Left renal cortex interstitium (tissue), 4 donors: ENCODE results near the gene SLN. TPM values are rescaled to one million over a fixed set of nuclear protein-coding genes. Genes with fewer than 3 reads are reported as not detected.
"Not testable (repeated sequence)": the region's sequence is repeated elsewhere in the genome, so short reads cannot be mapped to it uniquely, and the experiment has no call there.

Experiments used
- DNase-seq, 4 donors: peaks; one replicate each; pipeline ENCODE4 v3.0.0-alpha.2; 2013; ENCODE audit warnings: low read depth in 4 of 4, low spot score in 2 of 4, missing footprints in 1 of 4
- polyA plus RNA-seq, 4 donors: library from polyadenylated mRNA; unstranded; fragments of 120-200 nt; gene quantifications; one replicate each; pipeline ENCODE4 v1.2.1, GENCODE V29; 2013; ENCODE audit not compliant: insufficient read length in 4 of 4

SLN gene
- under 1 TPM in 3 of 4 donors, not detected in 1; 0.29 to 0.43 (median 0.42) TPM for polyA plus RNA-seq

- no peak for DNase-seq
Observed at GRCh38 chr11:107711861-107712755, at the start of gene SLN. SLN (minus strand) TSS chr11:107712056.

- not testable (repeated sequence) for DNase-seq
Observed at GRCh38 chr11:107758719-107759355, 47.0 kb upstream of the SLN start.

GRCh38 chr11:107757661-107758060 is 45.8 kb upstream of the SLN start:
- DNase-seq, result no peak

GRCh38 chr11:107756553-107756952 is 44.7 kb upstream of the SLN start:
- DNase-seq, result no peak

- no peak for DNase-seq
Observed at GRCh38 chr11:107752949-107753822, 41.3 kb upstream of the SLN start.

- DNase-seq, result no peak
Observed at GRCh38 chr11:107752508-107752907, 40.7 kb upstream of the SLN start.

GRCh38 chr11:107751082-107751481 is 39.2 kb upstream of the SLN start:
- DNase-seq, result no peak

- no peak for DNase-seq
Observed at GRCh38 chr11:107750313-107750712, 38.5 kb upstream of the SLN start.

- DNase-seq, result no peak
Observed at GRCh38 chr11:107747622-107748021, 35.8 kb upstream of the SLN start.

- no peak for DNase-seq
Observed at GRCh38 chr11:107744736-107745135, 32.9 kb upstream of the SLN start.

GRCh38 chr11:107743191-107743590 is 31.3 kb upstream of the SLN start:
- no peak for DNase-seq

GRCh38 chr11:107741044-107741823 is 29.4 kb upstream of the SLN start:
- DNase-seq, result no peak

GRCh38 chr11:107740271-107740670 is 28.4 kb upstream of the SLN start:
- DNase-seq, result no peak

GRCh38 chr11:107736546-107736945 is 24.7 kb upstream of the SLN start:
- no peak for DNase-seq

GRCh38 chr11:107733518-107733917 is 21.7 kb upstream of the SLN start:
- DNase-seq, result no peak

GRCh38 chr11:107732689-107733051 is 20.8 kb upstream of the SLN start:
- DNase-seq, result no peak

- no peak for DNase-seq
Observed at GRCh38 chr11:107731941-107732688, 20.3 kb upstream of the SLN start.

GRCh38 chr11:107722662-107723061 is 10.8 kb upstream of the SLN start:
- no peak for DNase-seq

- no peak for DNase-seq
Observed at GRCh38 chr11:107721207-107721606, 9.4 kb upstream of the SLN start.
